Type B pancreatic cell (in vitro differentiated cells): ENCODE data around the gene SAPCD2. TPM values are rescaled to one million over a fixed set of nuclear protein-coding genes. Genes with fewer than 3 reads are reported as not detected.

Experiments used
- DNase-seq: peaks from one replicate; pipeline ENCODE4 v3.0.0; 2021; ENCODE audit warnings: mixed read lengths; ENCODE audit not compliant: unreplicated experiment; ENCODE audit errors: extremely low spot score
- H3K27ac Mint-ChIP-seq: 2 replicates; pipeline ENCODE4 v1.8.0; 2021; ENCODE audit warnings: mild to moderate bottlenecking, mixed read lengths
- H3K27me3 Mint-ChIP-seq: 2 replicates; pipeline ENCODE4 v1.8.0; 2021; ENCODE audit warnings: mixed read lengths
- H3K36me3 Mint-ChIP-seq: 2 replicates; pipeline ENCODE4 v1.8.0; 2021; ENCODE audit warnings: mixed read lengths
- H3K4me1 Mint-ChIP-seq: one replicate; pipeline ENCODE4 v1.8.0; 2021; ENCODE audit warnings: mixed read lengths; ENCODE audit not compliant: unreplicated experiment
- H3K4me3 Mint-ChIP-seq: 2 replicates; pipeline ENCODE4 v1.8.0; 2021; ENCODE audit warnings: mild to moderate bottlenecking, mixed read lengths
- H3K9me3 Mint-ChIP-seq: 2 replicates; pipeline ENCODE4 v1.8.0; 2021; ENCODE audit warnings: mixed read lengths
- total RNA-seq: library from RNA; stranded (reverse); gene quantifications from 2 replicates; pipeline ENCODE4 v1.2.1, GENCODE V29; 2021; ENCODE audit warnings: low replicate concordance
- TF ChIP-seq, protein P1 (sequence below): fragments of 200-600 bp; sonication (generic); conservative IDR thresholded peaks from 2 replicates; pipeline ENCODE4 v1.5.0; 2021; ENCODE audit warnings: antibody characterized with exemption, mild to moderate bottlenecking

The SAPCD2 gene
- total RNA-seq, 1 donor from 2014 or later = 19.1 TPM

- H3K4me3 Mint-ChIP-seq = no peak overlapping the region
- H3K27me3 Mint-ChIP-seq = no peaks in the 10 kb centered on the region
- H3K36me3 Mint-ChIP-seq = peaks cover 3% of the 10 kb centered on the region
- TF ChIP-seq, protein P1, sequence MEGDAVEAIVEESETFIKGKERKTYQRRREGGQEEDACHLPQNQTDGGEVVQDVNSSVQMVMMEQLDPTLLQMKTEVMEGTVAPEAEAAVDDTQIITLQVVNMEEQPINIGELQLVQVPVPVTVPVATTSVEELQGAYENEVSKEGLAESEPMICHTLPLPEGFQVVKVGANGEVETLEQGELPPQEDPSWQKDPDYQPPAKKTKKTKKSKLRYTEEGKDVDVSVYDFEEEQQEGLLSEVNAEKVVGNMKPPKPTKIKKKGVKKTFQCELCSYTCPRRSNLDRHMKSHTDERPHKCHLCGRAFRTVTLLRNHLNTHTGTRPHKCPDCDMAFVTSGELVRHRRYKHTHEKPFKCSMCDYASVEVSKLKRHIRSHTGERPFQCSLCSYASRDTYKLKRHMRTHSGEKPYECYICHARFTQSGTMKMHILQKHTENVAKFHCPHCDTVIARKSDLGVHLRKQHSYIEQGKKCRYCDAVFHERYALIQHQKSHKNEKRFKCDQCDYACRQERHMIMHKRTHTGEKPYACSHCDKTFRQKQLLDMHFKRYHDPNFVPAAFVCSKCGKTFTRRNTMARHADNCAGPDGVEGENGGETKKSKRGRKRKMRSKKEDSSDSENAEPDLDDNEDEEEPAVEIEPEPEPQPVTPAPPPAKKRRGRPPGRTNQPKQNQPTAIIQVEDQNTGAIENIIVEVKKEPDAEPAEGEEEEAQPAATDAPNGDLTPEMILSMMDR = no peak
- H3K4me1 Mint-ChIP-seq = no peaks in the 10 kb centered on the region
- no peaks in the 10 kb centered on the region for H3K9me3 Mint-ChIP-seq
- DNase-seq = no peak
- no peak overlapping the region for H3K27ac Mint-ChIP-seq
Observed at GRCh38 chr9:137019891-137020683, 50.3 kb downstream of the SAPCD2 start.

- Mint-ChIP-seq H3K27me3 (no peaks in the 10 kb centered on the region), H3K27ac (no peak overlapping the region), H3K9me3 (no peaks in the 10 kb centered on the region), H3K4me3 (no peak overlapping the region), H3K36me3 (peaks cover 3% of the 10 kb centered on the region), H3K4me1 (no peaks in the 10 kb centered on the region)
- TF ChIP-seq, protein P1 = no peak
- no peak for DNase-seq
Observed at GRCh38 chr9:137018761-137019559, 51.4 kb downstream of the SAPCD2 start.

DNA sequence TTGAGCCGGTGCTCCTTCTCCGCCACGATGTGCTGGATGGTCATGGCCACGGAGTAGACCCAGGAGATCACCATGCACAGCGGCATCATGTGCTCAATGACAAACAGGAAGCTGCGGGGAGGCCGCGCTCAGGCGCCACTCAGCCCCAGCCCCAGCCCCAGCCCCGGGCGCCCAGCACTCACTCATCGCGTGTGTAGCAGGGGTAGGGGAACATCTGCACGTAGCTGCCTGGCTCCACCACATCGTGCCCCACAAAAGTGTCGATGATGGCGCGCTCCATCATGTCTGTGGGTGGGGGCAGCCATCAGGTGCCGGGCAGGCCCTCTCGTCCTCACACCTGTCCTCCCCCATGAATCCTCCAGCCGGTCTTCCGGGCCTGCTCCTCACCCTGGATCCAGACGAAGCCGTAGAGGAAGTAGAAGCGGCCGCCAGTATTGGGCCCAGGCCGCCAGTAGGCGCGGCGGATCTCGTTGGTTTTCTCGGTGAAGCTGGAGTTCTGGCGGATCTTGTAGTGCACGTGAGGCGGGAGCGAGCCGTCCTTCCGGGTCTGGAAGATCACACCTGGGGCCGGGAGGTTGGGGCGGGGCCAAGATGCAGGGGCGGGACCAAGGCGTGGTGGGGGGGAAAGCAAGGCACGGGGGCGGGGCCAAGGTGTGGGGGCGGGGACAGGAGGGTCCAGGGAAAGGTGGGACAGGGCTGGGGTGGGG is 52.4 kb downstream of the SAPCD2 start:
- TF ChIP-seq, protein P1 = no peak
- H3K27ac Mint-ChIP-seq = no peak overlapping the region
- peaks cover 3% of the 10 kb centered on the region for H3K36me3 Mint-ChIP-seq
- H3K4me3 Mint-ChIP-seq = no peak overlapping the region
- H3K9me3 Mint-ChIP-seq = no peaks in the 10 kb centered on the region
- no peaks in the 10 kb centered on the region for H3K27me3 Mint-ChIP-seq
- H3K4me1 Mint-ChIP-seq = no peaks in the 10 kb centered on the region
- no peak for DNase-seq

GRCh38 chr9:137017071-137017470 is 53.3 kb downstream of the SAPCD2 start:
- Mint-ChIP-seq H3K4me3 (no peak overlapping the region), H3K27me3 (no peaks in the 10 kb centered on the region), H3K27ac (no peak overlapping the region), H3K9me3 (no peaks in the 10 kb centered on the region), H3K4me1 (no peaks in the 10 kb centered on the region), H3K36me3 (peaks cover 3% of the 10 kb centered on the region)
- TF ChIP-seq, protein P1 = no peak
- DNase-seq = no peak

DNA sequence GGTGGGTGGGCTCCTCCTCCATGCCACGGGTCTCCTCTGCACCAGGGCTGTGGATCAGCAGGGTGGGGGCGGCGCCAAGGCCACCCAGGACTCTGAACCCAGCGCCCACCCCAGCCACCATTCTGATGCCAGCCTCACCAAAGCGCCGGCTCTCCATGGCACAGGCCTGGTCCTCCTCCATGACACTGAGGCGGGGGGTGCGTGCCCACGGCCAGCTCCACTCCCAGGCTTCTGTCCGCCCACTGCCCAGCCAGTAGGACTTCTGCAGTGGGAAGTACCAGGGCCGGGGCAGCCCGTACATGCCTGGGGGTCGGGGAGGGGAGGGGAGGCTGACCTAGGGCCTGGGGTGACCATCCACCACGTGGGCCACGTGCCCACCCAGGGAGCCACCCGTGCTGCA is 53.9 kb downstream of the SAPCD2 start:
- TF ChIP-seq, protein P1 = no peak
- DNase-seq = no peak
- Mint-ChIP-seq H3K4me3 (no peak overlapping the region), H3K4me1 (no peaks in the 10 kb centered on the region), H3K27me3 (no peaks in the 10 kb centered on the region), H3K9me3 (no peaks in the 10 kb centered on the region), H3K36me3 (peaks cover 3% of the 10 kb centered on the region), H3K27ac (no peak overlapping the region)
